HG03196 (cell line): Measurements from ENCODE around the gene LSM14A.

Experiments used
- ATAC-seq: cut with Tn5 transposase; IDR thresholded peaks from one replicate; pipeline ENCODE4 v1.9.1; 2021; ENCODE audit not compliant: unreplicated experiment

The LSM14A gene

DNA sequence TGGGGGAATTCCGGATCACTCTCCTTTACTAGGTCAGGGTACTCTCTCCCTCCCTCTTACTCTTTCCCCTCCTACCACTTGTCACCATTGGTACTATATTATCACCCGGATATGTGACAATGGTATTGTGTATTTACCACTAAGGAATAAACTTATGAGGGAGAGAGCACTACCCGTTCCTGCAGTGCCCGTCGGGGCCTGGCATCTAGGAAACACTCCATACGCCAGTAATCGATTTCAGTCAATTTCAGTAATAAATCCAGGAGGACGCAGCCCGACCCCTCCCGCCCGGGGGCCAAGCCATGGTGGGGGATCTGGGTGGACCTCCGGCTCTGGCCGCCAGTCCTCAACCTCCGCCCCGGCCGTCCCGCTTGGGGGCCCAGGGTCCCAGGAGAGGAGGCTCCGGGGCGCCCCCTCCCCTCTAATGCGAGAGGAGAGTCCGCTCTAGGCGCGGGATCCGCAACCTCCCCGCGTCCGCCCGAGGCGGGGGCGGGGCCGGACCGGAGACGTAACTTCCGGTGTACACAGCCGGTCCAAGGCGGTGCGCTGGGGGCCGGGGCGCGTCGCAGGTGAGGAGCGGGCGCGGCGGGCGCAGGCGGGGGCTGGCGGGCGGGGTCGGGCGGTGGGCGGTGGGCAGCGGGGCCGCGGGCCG is 81.9 kb downstream of the LSM14A start, which contains the start of gene GARRE1:
GARRE1 (plus strand) TSS at position 509 of the 652 bp plus-strand sequence. CDS start 45,920 bp downstream, outside the sequence.
- ATAC-seq: peak; percentile 71

DNA sequence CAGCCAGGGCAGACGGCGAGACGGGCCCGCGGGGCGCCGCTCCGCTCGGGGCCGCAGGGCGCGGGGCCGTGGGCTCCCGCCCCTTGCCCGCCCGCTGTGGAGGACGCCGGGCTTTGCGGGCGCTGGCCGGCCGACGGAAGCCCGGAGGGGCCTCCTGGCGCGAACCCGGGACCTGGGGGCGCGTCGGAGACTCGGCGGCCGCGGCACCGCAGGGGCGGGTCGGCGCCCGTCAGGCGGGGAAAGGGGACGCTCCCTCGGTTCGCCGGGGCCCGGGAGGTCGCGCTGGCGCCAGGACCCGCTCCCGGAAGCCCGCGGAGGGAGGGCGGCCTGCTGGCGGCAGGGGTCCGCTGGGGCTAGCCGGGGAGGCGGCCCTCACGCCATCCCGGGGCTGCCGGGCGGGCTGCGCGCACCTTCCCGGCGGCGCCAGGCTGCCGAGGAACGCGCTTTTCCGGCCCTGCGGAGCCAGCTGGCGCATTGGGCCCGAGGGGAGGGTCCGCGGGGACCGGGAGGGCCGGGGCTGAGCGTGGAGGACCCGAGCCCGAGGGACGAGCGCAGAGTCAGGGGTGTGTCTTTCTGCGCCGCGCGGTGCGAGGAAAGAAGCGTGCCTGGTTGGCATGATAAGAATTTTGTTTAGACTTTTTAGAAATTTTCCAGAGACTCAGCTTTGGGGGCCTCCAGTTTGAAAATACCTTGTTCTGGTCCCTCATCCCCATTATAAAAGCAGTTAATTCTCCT is 82.6 kb downstream of the LSM14A start:
- peak; percentile 42 for ATAC-seq

DNA sequence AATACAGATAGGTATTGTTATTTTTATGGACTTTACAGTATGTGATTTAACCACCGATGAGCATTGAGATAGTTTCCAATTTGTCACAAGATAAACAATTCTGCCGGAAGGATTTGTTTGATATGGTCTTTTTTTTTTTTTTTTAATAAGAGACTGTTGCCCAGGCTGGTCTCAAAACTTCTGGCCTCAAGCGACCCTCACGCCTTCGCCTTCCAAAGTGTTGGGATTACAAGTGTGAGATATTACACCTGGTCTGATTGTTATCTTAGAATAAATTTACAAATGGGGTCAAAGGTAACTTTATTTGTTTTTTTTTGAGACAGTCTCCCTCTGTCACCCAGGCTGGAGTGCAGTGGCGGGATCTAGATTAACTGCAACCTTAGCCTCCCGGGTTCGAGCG is 83.2 kb downstream of the LSM14A start:
- ATAC-seq: no peak

DNA sequence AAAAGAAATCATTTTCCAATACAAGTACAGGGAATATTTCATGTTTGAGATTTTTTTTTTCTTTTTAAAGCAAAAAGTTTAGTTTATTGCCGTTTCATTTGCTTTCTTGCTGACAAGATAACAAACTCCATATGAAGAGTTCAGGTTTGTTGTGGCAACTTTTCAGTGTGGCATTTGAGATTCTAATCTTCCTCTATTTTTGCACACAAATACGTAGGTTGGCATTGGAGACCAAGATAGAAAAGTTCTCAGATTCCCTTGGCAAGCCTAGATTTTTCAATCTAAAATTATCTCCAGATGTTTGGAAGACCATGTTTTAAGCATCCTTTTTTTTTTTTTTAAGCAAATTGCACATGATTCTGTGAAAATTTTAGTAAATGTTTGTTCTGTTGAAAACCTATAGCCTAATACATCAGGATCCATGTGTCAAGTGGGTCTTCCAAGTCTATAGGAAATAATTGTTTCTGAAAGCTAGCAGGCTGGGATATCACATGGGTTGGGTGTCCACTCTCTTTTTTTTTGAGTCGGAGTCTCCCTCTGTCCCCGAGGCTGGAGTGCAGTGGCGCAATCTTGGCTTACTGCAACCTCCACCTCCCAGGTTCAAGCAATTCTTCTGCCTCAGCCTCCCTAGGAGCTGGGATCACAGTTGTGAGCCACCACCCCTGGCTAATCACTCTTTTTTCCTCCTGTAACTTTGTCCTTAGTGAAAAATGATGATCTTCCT is 84.7 kb downstream of the LSM14A start:
- no peak for ATAC-seq

DNA sequence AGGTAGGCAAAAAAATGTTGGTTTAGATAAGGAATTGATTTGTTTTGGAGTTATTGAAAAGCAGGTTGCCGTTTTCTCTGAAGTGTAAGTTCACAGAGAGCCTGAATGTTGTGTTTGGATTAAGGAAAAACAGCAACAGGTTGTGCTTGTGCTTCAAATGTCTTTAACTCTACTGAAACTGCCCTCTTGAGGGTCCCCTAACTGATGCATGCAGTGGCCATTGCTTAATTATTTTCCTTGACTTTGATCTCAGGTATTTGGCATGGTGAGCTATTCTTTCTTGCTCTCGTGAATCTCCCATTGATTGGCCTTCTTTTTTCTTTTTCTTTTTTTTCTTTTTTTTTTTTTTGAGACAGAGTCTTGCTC is 85.2 kb downstream of the LSM14A start:
- ATAC-seq: no peak

DNA sequence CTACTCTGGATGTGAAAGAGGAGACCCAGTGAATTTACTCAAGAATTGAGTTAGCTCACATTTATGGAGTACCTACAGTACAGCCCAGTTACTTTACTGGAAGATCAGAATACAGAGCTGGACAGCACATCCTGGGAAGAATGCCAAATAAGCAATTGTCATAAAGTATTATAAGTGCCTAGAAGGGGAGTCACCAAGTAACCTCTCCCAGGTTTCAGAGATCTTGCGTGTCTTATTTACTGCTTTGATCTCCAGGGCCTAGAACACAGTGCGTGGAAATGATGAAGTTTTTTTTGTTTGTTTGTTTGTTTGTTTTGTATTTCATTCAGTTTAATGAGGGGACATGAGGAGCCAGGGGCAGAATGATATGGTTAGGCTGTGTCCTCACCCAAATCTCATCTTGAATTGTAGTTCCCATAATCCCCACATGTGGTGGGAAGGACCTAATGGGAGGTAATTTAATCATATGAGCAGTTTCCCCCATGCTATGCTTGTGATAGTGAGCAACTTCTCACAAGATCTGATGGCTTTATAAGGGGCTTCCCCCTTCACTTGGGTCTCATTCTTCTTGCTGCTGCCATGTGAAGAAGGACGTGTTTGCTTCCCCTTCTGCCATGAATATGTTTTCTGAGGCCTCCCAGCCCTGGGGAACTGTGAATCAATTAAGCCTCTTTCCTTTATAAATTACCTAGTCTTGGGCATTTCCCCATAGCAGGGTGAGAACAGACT is 87.2 kb downstream of the LSM14A start:
- ATAC-seq: no peak

DNA sequence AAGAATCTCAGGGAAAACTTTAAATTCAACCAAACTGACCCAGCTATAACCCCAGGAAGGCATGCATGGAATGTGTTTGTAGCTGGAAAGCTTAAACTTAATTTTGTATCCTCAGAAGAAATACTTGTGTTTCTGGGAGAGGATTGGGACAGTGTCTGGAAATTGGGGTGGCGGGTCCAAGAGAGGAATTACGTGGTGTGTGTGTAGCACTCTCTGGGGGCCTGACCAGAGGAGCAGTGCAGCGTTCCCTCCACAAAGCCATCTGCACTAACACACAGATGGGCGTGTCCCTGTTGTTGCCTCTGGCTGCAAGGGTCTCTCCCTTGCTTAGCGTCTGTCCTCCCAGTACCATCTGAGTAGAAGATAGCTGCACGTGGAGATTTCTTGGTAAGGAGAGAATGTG is 88.5 kb downstream of the LSM14A start:
- no peak for ATAC-seq

DNA sequence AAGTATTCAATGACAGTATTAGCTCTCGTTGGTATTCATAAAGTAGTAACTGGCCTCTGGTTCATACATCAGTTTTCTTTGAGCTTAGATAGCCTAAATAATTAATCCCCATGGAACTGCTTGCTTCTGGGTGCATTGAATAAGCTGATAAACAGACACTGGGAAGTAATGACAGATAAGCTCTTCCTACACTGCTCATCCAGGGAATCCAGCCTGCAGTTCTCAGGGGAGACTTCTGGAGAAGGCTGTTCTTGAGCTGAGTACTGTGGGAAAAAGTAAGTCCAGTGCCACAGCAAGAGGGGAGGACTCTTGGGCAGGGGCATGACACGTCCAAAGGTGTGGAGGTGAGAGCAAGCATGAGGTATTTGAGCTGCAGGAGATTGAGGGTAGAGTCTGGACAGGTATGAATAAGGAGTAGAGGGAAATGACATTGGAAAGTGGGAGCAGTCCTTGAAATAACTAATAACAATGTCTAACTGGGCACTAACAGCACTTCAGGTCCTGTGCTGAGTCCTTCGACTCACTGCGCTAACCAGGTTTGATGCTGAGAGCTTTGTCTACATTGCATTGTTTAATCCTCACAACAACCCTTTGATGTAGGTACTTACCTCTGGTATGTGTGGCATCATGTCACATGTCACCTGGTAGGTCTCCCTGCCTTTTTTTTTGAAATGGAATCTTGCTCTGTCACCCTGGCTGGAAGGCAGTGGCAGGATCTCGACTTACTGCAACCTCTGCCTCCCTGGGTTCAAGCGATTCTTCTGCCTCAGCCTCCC is 89.2 kb downstream of the LSM14A start:
- no peak for ATAC-seq

DNA sequence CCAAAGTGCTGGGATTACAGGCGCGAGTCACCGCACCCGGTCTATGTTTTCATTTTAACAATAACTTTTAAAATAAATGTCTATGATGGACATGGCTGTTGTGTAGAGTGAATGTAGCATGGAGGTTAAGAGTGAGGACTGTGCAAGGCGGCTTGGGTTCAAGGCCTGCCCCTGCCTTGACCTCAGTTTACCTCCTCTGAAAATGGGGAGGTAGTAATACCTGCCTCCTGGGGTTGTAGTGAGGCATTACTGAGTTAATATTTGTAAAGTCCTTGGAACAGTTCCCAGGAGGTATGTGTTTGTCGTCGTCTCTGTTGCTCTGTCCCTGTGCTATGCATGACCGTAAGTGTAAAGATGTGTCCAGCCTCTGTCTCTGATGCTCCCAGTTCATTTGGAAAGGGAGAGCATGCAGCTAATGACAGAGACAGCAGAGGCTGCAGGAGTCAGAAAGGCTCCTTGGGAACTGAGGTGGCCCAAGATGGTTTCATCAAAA is 91.5 kb downstream of the LSM14A start:
- no peak for ATAC-seq

DNA sequence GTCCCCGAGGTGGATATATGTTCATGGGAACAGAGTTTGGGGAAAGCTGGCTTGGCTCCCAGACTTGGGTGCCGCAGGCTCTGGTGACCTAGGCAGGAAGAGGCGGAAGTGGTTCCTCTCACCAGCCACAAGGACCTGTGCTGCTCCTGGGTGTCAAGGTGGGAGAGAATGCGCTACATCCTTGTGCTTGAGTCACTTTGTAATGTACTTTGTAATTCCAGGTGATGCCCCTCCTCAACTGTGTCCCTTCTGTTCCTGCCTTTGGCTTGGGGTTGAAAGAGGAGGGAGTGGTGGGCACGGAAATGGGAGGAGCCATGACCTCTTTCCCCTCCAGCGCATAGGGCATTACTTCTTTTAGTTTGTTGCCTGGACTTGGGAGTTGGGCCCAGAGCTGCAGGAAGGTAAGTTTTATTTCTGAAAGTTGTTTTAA is 92.9 kb downstream of the LSM14A start:
- no peak for ATAC-seq

DNA sequence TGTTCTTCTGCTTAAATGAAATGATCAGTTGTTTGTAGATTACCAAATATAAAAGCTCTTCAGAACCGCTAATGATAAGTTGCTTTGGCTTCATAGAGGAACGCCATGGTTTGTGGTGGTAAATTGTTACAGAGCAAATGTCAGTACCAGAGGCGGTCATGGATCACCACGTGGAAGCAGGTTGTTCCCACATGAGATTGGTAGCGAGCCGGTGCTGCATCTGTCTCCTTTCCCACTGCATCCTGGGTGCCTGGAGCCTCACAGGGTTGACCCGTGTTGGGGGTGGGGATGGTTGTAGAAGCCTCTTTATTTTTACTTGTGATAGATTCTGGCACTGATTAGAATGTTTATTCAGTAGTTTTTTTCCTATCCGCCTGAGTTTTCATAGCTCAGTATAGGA is 96.8 kb downstream of the LSM14A start:
- no peak for ATAC-seq

DNA sequence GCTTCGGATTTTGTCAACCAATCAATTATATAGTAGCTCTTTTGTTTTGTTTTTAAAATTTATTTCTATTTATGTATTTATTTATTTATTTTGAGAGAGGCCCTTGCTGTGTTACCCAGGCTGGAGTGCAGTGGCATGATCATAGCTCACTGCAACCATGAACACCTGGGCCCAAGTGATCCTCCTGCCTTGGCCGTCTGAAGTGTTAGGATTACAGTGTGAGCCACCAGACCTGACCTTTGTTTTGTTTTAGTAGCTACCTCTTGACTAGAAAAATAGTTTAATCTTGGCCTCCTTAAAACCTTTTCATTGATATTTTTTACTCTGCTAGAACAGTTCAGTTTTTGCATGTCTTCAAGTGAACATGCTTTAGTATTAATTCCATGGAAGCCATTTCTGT is 97.2 kb downstream of the LSM14A start:
- no peak for ATAC-seq

DNA sequence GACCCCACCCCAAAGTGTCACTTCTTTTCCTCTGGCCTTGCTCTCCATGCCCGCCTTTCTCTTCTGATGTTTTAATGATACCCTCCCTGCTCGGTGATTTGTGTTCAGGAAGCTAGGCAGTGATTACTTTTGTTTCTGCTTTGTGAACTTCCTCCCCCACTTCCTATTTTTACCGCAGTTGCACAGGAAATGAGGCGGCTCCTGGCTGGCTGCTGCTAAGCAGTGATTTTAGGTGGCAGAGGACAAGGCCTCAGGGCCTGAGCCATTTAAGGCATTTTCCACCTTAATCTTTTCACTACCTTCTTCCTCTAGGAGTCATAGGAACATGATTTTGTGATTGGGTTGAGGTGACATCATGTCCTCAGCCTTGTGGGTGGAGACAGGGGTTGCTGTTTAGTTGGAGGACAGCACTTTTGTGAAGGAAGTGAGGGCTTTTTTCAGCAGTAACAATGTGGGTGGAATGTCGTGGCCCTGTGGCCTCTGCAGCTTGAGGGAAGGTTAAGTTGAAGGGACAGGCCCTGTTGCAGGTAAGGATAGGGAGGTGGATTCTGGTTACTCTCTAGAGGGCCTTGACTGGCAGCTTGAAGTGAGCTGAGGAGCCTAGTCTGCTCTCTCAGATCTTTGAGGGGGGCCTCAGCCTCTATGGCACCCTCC is 97.8 kb downstream of the LSM14A start:
- ATAC-seq: peak; percentile 71

DNA sequence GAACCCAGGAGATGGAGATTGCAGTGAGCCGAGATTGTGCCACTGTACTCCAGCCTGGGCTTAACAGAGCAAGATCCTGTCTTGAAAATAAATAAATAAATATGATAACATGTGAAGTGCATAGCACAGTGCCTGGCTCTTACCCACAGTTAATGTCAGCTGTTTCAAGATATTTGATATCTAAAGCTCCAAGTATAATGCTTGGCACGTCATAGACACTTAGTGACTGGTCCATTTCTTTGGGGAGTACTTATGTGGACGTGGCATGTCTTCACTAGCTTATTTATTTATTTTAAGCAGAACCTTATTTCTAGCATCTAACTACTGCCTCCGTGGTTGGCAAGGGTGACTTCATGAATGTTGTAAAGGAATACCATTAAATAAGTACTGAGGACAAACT is 100.8 kb downstream of the LSM14A start:
- ATAC-seq: no peak

DNA sequence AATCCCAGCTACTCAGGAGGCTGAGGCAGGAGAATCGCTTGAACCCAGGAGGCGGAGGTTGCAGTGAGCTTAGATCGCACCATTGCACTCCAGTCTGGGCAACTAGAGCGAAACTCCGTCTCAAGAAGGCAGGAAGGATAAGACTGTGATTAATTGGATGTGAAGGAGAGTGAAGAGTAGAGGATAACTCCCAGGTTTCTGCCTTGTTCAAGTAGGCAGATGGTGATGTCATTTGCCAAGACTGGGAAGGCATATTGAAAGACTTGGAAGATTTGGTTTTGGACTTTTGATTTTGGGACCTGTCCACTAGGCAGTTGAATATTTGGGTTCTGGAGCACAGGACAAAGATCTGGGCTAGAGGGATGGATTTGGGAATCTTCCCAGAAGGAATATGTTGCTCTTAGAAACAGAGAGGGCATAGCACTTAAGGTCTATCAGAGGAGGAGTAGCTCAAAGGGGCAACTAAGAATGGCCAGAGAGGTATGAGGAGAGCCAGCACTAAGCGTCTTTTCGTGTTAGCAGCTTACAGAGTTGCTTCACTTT is 102.1 kb downstream of the LSM14A start:
- ATAC-seq: no peak

DNA sequence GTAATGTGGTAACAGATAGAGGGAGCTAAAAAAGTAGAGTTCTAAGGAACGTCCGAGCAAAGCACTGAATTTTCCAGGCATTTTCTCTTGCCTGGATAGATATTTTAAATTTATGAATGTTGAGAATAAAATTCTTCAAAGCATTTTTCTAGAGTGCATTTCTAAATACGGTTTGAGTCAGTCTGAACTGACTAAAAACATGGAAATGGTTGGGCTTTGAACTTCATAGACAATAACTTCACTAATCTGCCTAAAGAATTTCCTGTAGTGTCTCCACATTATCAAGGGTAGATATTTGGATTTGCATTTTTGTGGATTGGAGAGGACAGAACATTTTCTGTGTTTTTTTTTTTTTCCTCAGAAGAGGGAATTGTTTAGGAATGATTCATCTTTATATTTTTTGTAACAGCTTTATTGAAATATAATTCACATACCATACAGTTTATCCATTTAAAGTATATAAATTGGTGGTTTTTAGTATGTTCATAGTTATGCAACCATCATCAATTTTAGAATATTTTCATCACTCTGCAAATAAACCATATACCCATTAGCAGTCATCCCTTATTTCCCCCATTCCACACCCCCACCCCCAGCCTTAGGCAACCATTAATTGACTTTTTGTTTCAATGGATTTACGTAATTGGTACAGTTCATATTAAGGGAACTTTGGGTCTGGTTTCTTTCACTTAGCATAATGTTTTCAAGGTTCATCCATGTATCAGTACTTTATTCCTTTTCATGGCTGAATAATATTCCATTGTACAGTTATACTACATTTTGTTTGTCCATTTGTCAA is 102.7 kb downstream of the LSM14A start:
- ATAC-seq: no peak

DNA sequence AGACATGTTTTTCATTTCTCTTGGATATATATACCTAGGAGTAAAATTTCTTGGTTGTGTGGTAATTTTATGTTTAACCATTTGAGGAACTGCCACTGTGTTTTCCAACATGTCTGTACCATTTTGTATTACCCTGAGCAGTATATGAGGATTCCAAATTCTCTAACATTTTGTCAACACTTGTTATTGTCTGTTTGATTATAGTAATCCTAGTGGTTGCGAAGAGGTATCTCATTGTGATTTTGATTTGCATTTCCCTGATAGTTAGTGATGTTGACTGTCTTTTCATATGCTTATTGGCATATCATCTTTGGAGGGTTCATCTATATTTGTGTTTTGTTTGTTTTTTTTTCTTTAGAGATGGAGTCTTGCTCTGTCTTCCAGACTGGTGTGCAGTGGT is 103.4 kb downstream of the LSM14A start:
- ATAC-seq: no peak

DNA sequence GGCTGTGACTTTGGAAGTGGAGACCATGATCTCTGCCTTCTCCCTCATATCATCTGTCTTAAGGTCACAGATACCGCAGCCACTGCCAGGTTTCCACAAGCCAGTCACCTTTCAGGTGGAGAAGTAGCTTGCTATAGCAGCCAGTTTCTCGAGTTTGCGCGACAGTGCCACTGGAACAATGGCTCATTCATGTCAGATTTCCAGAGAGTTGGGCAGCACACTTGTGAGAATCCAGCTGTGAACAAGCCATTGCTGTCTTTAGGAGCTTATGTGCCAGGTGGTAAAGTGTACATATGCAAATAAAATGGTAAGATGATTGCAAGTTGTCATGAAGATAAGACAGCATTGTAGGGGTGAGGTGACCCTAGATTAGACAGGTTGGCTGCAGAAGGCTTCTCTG is 104.3 kb downstream of the LSM14A start:
- no peak for ATAC-seq

DNA sequence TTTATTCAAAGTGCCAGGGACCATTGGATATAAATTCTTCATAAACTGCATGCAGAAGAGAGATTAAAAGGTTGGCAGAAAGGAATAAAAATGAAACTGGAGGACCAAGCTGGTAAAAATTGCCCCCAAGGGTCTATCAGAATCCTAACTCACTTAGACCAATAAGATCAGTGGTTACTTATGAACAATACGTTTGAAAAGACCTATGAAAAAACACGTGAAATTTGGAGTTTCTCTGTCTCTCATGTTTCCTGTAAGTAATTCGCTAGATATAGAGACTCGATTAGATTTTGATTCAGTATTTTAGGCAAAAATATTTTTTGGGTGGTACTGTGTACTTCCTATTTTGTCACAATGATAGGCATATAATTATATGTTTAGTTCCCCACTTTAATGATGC is 104.9 kb downstream of the LSM14A start:
- no peak for ATAC-seq
